GM18909 (cell line): Measurements from ENCODE around the gene DYNLT3.
A peak's percentile ranks its signal among the peaks of the same experiment; 100 is the strongest.

ENCODE experiments used
- ATAC-seq: cut with Tn5 transposase; IDR thresholded peaks from one replicate; pipeline ENCODE4 v1.9.1; 2021; ENCODE audit warnings: mild to moderate bottlenecking; ENCODE audit not compliant: unreplicated experiment, poor library complexity

DYNLT3 gene, protein sequence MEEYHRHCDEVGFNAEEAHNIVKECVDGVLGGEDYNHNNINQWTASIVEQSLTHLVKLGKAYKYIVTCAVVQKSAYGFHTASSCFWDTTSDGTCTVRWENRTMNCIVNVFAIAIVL

DNA sequence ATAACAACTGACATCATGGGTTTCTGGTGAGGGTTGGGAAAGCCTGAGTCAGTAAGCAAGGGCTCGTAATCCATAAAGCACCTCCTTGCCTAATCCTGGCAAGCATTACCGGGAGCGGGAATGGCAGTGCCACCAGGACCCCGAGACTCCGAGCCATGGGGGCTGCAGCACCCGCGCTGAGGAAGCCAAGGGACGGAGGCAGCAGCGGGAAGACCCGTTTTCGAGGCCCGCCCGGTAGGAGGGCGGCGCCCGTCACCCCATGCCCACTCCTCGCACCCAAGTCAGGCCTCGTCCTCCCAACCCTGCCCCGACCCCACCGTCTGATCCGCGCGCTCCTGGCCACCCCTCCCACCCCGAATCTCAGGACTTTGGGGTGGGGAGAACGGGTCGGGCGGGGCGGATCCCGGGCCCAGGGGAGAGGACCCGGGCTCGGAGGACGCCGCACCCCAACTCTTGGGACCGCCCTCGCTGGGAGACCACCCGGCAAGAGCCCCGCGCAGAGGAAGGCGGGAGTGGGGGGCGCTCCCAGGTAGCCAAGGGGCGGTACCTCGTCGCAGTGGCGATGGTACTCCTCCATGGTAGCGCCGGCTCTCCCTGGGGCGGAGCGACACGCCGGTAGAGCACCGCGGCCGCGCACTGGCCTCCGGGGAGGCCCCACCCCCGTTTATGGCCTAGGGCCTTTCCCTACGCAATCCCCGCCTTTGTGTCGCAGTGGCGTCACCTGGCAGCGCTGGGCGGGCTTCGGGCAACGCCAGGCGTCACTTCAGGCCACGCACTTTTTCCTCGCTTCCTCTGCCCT, at the start of gene DYNLT3:
DYNLT3 (minus strand) TSS at position 638 of the 799 bp plus-strand sequence; CDS start at position 577, 61 bp downstream.
- peak; percentile 99 for ATAC-seq

DNA sequence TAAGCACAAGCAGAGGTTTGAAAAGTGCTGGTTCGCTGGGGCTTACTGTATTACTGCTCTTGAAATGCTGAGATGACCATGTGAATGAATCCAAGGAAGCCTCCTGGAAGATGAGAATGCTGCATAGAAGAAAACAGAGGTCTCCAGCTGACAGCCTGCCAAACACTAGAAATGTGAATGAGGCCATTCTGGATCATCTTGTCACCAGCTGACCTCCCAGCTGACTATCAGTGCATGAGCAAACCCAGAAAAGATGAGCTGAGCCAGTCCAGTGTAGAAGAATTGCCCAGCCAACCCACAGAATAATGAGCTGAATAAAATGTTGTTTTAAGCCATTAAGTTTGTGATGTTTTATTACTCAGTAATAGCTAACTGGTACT, 49.1 kb upstream of the DYNLT3 start:
- no peak for ATAC-seq

DNA sequence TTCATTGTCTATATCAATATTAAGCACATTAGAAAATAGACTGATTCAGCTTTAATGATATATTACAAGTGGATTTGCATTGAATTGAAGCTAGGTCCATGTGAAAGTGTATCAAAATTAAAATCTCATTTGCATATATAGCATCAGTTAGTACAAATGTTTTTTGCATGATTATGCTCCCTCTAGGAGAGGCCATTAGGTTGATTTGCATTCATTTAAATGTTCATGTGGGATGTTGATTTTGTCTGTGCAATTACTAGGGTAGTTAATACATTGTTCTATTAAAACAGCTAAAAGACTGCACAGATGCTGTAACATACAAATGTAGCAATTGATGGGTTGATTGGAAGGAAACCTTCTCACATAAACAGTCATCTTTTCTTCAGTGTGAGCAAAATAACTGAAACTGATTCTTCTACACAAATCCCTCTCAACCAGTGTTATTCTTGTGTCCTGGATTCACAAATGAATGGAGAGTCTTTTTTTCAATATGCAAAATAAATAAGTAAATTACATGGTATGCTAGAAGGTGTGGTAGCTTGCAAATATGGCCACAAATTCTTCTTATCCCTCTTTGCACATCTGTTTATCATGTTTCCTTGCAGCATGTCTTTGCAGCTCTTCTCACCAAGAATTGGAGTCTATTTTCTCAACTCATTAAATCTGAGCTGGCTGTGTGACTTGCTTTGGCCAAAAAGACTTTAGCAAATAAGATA, 48.6 kb upstream of the DYNLT3 start:
- no peak for ATAC-seq

DNA sequence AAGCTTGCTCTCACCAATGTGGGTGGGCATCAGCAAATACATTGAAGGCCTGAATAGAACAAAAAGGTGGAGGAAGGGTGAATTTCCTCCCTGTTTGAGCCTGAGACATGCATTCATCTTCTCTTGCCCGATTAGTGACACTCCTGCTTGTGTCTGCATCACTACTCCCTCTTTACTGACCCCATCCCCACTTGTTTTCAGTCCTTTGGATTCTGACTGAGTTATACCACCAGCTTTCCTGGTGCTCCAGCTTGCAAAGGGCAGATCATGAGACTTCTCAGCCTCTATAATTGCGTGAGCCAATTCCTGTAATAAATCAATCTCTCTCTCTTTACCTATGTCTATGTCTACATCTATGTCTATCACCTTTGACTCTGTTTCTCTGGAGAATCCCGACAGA, 47.4 kb upstream of the DYNLT3 start:
- no peak for ATAC-seq

DNA sequence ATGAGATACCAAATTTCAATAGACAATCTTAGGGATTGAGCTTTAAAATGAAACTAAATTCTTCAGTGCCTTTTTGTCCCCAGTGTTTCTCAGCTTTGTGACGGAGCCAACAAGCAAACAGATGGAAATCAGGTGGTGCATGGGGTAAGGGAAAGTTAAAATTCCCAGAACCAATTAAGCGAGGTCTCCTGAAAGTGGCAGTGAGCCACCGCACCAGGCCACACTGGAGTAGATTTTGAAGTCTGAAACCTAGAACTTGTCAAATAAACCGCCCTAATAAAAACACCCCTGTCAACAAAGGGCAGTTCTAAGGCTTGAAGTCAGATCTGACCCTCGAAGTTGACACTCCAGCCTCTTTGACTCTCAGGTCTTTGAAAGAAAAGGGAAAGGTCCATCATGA, 40.6 kb upstream of the DYNLT3 start:
- no peak for ATAC-seq

DNA sequence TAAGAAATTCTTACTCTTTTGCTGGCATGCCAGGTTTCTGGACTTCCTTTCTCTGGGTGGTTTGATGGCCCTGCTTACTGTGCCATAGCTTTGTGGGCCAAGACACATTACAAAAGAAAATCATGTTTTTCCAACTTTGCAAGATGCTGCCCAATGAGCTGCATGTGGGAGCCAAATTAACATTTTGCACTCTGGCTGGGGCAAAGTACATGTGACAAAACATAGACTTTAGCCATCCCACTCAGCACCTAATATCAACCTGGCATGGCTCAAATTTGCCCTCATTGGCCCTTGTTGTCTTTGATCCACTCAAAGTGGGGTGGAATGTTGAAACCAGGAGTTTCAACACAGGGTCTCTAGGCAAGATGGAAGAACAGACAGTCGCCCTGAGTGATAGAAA, 40.0 kb upstream of the DYNLT3 start:
- no peak for ATAC-seq

DNA sequence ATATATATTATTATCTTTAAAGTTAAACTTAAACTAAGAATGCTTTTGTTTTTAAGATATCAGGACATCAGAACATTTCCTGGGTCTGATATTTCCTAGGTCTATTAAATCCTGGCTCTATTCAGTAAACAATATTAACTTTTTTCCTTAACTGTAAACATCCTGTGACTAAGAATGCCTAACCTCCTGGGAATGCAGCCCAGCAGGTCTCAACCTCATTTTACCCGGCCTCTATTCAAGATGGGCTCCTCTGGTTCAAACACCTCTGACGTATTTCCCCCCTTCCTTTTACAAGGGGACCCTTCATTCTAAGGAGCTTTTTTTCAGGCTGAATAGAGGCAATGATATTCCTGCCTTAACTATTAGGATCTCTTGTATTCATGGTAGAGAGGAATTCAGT, 35.8 kb upstream of the DYNLT3 start:
- no peak for ATAC-seq

DNA sequence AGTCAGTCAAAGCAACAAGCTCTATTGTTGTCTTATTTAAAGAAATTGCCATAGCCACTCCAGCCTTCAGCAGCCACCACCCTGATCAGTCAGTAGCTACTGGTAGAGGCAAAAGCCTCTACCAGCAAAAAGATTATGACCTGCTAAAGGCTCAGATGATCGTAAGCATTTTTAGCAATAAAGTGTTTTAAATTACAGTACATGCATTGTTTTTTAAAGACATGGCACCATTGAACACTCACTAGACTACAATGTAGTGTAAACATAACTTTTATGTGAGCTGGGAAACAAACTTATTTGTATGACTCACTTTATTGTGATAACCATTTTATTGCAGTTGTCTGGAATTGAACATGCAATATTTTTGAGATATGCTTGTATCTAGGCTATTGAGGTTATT, 32.3 kb upstream of the DYNLT3 start:
- ATAC-seq = no peak

DNA sequence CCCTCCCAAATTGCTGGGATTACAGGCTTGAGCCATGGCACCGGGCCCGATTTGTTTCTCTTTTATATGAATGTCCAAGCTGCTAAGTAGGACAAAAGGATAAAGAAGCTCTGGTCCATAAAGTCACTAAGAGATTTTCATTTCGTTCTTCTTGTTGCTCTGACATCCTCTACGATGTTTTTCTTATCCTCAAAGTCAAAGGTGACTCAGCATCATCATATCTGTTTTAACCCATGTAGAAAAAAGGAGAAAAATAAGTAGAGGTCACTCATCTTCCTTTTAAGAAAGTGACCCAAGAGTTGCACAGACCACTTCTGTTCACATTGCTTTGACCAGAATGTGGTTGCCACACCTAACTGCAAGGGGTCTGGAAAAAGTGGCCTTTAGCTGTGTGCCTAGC, 29.3 kb upstream of the DYNLT3 start:
- no peak for ATAC-seq

DNA sequence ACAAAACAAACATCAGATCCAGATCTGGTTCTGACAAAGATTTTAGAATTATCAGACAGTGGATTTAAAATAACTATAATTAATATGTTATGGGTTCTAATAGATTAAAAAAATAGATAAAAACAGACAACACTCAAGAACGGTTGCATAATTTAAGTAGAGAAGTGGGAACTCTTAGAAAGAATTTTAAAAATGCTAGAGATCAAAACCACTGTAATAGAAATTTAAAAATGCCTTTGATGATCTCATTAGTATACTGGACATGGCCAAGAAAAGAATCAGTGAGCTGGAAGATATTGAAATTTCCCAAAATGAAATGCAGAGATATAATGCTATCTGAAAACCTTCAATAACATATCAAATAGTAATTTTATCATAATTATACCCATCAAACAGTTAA, 28.3 kb upstream of the DYNLT3 start:
- ATAC-seq = no peak

DNA sequence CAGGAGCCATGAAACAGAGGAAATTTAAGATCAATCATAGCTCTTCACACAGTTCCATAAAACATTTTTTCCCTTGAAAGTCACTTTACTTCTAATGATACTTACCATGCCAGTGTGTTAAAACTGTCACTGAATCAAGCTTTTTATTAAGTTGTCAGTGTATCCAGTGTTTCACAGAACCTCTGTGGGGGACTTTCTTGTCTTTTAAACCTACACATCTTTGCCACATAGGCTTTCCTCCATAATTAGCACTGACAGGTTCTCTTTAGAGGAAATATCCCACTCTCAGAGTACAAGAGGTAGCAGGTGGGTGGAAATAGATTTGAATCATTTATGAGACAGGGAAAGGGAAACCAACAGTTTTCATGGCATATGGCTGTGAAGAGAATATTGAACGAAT, 25.8 kb upstream of the DYNLT3 start:
- no peak for ATAC-seq

DNA sequence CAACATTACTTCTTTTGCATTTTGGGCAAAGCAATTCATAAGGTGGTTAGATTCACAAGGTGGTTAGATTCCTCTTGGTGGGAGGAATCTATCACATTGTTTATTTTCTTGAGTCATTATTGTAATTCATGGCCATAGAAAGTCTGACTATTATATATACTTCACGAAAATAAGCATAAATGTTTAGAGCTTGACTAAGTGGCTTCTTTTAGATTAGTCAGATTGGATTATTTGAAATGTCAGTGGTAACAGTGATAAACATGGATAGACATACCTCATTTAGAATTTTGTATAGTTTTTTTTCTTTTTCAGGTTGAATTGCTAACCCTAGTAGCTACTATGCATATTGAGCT, 24.9 kb upstream of the DYNLT3 start:
- no peak for ATAC-seq

DNA sequence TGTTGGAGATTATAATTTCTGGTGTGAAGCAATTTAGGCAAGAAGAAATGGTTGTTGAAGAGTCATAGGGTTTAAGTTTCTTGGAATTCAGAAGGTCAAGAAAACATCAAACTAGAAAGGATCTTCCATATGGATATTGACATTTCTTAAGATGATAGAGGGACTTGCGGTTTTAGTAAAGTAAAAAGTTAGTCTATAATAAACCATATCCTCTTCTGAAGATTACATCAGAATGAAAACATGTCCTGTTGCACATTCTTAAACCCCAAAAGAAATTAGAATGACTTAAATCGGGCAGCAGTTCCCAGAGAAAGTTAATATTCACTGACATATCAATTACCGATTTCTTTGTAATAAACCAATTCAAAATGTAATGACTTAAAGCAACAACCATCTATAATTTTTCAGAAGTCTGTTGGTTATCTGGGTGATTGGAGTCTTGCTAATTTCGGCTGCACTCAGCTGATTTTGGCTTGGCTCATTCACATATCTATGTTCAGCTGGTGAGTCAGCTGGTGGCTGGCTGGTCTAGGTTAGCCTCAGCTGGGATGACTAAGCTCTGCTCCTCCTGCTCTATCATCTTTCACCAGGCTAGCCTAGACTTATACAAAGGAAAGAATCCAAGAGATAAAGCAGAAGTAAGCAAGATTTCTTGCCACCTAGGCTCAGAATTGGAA, 24.4 kb upstream of the DYNLT3 start:
- ATAC-seq = no peak

DNA sequence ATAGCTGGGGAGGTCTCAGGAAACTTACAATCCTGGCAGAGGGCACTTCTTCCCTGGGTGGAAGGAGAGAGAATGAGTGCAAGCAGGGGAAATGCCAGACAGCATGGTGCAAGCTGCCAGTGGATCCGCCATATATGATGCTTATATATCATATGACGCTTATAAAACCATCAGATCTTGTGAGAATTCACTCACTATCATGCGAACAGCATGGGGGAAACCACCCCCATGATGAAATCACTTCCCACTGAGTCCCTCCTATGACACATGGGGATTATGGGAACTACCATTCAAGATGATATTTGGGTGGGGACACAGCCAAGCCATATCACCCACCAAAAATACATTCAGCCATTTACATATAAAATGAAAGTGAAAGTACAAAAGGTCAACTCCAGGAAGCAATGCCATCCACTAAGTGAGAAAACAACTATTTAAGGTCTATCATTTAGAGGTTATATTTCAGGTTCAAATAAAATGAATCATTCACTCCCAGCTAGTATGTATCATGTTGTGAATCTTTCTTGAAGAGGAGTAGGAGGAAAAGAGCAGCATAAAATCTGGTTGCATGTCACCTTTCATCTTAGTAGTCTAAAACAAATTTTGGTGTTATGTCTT, 20.3 kb upstream of the DYNLT3 start:
- no peak for ATAC-seq

DNA sequence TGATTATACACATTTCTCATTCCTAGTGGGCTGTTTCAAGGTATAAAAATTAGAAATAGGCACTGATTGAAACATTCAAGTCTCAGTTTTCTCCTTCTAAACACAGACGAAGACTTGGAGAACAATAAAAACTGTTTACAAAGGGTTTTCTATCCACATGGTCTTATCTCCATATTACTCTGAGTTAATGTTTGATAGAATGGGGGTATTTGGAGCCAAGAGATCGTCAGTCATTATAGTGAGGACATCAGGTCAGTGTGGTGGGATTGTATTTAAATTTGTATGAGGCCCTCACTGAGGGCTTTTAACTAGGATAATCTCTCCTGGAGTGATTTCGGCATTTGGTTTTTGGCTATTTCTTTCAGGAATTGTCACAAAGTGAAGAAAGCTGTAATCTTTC, 16.4 kb upstream of the DYNLT3 start:
- ATAC-seq = no peak

DNA sequence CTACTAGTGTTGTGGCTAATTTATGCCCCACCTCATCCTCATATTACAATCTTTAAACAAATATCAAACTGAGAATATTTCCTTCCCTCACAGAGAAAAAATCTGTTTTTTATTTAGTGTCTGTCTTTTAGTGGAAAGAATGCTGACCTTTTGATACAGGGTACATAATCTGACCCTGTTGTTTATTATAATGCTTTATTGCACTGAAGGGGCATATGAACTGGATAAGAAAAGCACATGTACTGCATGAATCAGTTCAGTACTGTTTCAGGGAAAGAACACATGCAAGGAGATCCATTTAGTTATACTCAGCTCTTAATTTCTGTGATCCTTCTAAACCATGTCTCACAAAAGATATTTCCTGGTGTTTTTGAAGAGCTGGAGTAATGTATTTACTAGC, 15.5 kb upstream of the DYNLT3 start:
- ATAC-seq = no peak

DNA sequence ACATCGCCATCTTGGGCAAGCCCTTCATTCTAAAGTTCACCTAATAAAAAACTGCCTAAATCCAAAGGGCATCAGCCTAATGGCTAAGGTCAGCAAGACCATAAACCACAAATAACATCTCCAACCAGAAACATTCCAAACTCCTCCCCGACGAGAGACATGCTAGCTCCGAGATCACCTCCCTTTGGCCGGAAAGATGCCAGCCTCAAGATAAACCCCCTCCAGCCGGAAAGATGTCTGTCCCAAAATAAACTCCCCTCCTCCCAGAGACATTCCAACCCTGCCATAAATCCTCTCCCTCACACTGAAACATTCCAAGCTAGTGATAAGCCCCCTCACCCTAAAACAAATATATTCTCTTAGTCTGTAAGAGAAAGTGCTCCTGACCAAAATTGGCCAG, 13.3 kb upstream of the DYNLT3 start:
- no peak for ATAC-seq

DNA sequence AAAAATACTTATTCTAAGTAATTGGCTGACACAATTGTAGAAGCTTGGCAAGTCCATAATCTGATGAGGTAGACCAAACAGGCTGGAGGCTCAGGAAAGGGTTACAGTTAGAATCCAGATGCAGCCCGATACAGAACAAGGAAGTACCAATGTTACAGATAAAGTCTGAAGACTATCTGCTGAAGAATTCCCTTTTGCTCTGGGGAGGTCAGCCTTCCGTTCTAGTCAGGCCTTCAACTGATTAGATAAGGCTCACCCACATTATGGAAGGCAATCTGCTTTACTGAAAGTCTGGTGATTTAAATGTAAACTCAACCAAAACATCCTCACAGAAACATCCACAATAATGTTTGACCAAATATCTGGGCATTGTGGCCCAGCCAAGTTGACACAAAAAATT, 7.4 kb upstream of the DYNLT3 start:
- no peak for ATAC-seq

DNA sequence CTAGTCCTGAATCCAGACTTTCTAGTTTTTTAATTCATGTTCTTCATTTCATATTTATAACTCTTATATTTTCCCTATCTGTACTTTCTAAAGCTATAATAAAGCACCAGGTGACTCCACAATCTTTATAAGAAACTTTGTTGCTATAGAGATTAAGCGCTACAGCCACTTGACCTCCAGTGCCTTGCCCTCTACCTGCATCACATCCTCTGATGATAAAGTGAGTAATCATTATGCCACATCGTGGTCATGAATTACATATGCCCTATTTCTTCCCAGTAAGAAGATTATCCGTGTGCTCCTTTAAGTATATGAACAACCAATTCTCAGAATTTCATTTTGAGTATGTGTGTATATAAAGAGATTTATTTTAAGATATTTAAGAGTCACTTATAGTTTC, 6.8 kb upstream of the DYNLT3 start:
- ATAC-seq = no peak

DNA sequence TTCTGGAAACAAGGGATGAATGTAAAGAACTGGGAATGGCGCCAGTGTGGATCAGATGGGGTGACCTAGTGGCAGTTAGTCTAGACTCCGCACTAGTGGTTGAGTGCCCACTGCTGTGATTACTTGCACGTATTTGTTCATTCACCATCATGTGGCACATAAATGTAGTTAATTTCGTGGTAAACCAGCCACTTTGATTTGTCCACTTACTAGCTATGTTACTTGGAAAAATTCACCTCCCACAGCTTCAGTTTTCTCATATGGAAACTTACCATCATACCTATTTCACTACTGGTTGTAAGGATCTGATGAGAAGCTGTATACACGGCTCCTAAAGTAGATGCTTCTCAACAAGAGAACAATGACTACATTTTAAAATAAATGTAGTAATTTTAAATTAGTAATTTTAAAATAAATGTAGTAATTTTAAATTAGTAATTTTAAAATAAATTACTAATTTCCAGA, 394 bp upstream of the DYNLT3 start:
- ATAC-seq = peak; percentile 1

DNA sequence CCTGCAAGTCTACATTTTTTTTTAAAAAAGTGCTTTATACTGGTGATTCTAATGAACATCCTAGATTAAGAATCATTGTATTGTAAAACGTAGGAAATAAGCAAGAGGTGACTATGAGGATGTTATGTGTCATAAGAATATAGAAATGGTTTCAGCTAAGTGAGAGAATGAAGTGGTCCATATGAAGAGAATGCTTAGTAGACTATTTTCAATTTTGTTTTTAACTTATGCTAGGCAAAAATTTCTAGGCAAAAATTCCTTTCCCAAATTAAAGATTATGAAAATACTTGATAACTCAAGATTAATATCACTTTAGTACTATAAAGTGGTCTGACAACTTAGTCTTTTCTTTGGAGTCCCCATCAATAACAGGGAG, 825 bp downstream of the DYNLT3 start:
- ATAC-seq = no peak
